DMS153 treated with DMSO at 0.1 percent for 48 hours (cell line): Measurements from ENCODE around the gene KLF15.

Experiments used
- DNase-seq: peaks from one replicate; lab custom pipeline; 2025; ENCODE audit not compliant: unreplicated experiment; lab: John Stamatoyannopoulos, UW

KLF15 gene

GRCh38 chr3:126389794-126390146 is 32.6 kb upstream of the KLF15 start:
- no peak for DNase-seq

GRCh38 chr3:126389112-126389793 is 32.0 kb upstream of the KLF15 start:
- peak; percentile 63 for DNase-seq

- DNase-seq, result no peak
Measured at GRCh38 chr3:126381966-126382365, 24.8 kb upstream of the KLF15 start.

GRCh38 chr3:126380011-126380768 is 23.0 kb upstream of the KLF15 start:
- DNase-seq, result no peak

GRCh38 chr3:126378341-126378751 is 21.1 kb upstream of the KLF15 start:
- no peak for DNase-seq

GRCh38 chr3:126377211-126377610 is 20.0 kb upstream of the KLF15 start:
- no peak for DNase-seq

GRCh38 chr3:126376444-126376843 is 19.2 kb upstream of the KLF15 start:
- no peak for DNase-seq

GRCh38 chr3:126375835-126376331 is 18.7 kb upstream of the KLF15 start:
- no peak for DNase-seq

- DNase-seq, result no peak
Measured at GRCh38 chr3:126373682-126374601, 16.7 kb upstream of the KLF15 start.

- no peak for DNase-seq
Measured at GRCh38 chr3:126373146-126373613, 16.0 kb upstream of the KLF15 start.

GRCh38 chr3:126372413-126373145 is 15.4 kb upstream of the KLF15 start:
- DNase-seq, result no peak

GRCh38 chr3:126371096-126371705 is 14.0 kb upstream of the KLF15 start:
- no peak for DNase-seq

- no peak for DNase-seq
Measured at GRCh38 chr3:126370606-126371005, 13.4 kb upstream of the KLF15 start.

GRCh38 chr3:126370055-126370454 is 12.8 kb upstream of the KLF15 start:
- no peak for DNase-seq

GRCh38 chr3:126369490-126369889 is 12.3 kb upstream of the KLF15 start:
- DNase-seq, result no peak

- DNase-seq, result no peak
Measured at GRCh38 chr3:126367316-126367805, 10.2 kb upstream of the KLF15 start.

- DNase-seq, result no peak
Measured at GRCh38 chr3:126365351-126366277, 8.4 kb upstream of the KLF15 start.

- DNase-seq, result no peak
Measured at GRCh38 chr3:126364731-126365301, 7.6 kb upstream of the KLF15 start.
